ENCODE results near the gene PSMD6. TPM values are rescaled to one million over a fixed set of nuclear protein-coding genes. Genes with fewer than 3 reads are reported as not detected.
A peak's percentile ranks its signal among the peaks of the same experiment; 100 is the strongest.

Gene PSMD6
- total and polyA plus RNA-seq, 3 experiments from 2014 or later = 117 to 136 (median 134) TPM

DNA sequence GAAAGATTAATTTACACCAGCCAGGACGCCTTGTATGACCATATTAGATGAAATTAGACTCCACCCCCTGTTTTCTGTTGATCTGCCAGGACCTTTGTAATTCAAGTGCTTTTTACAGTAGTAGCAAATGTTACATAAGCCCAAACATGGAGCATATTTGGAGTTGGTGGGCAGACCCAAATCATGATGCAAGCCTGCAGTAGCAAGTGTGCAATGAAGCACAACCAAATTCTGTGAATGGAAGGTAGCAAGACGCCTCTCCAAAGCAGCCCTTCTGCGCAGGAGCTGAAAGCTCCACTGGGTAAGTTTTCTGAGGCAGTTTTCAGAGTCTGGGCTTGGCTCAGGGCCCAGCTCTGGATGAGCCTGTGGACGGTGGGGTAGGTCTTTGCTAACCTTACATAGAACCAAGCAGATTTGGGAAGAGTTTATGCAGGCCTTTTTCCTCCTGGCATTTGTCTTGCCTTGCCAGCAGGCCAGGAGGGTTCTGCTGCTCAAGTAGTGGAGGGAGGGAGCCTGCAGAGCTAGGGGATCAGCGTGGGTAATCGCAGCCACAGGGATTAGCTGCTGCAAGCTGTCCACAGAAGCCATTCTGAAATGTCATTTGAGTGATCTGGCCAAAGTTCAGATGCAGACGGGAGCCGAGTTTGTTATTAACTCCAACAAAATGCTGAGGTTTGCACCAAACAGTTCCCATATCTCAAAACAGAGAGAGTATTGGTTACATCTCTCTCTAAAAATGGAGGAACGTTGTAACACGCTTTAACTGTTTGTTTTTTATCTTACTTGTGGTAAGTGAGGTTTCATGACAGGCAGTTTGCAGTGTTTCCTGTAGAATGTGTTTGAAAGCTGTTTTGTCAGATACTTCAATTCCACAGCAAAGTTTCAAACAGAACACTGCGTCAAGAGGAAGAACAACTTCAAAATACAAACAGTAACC is 55.4 kb downstream of the PSMD6 start:
- peaks cover 0 to 39% (median 0%) of the 10 kb centered on the region in 3 donors for H3K36me3 Mint-ChIP-seq
- no peaks in the 10 kb centered on the region for H3K9me3 ChIP-seq (ENCODE audit: low read length)
- H3K4me1 ChIP-seq (ENCODE audit: insufficient read depth, low read length) = peaks cover 62% of the 10 kb centered on the region
- peak overlapping the region; percentile 98 for H3K4me3 ChIP-seq (ENCODE audit: low read length)
- H3K9me3 Mint-ChIP-seq = no peaks in the 10 kb centered on the region
- peak overlapping the region; percentile 75 for H3K27ac ChIP-seq (ENCODE audit: low read depth, low read length)
- peaks cover 58 to 97% (median 91%) of the 10 kb centered on the region in 3 donors for H3K4me1 Mint-ChIP-seq
- no peaks in the 10 kb centered on the region for H3K27me3 ChIP-seq (ENCODE audit: insufficient read depth, low read length, poor library complexity, severe bottlenecking)
- peak overlapping the region; percentile 88 to 99 (median 90) for H3K4me3 Mint-ChIP-seq
- peak; percentile 14 to 89 (median 63) for DNase-seq
- no peaks in the 10 kb centered on the region for H3K27me3 Mint-ChIP-seq
- POLR2A ChIA-PET = interaction anchor here (0.9 to 2.9 kb wide), 6 partner anchors 12 to 56 kb away, joined by 4 to 34 read pairs (median 7); partner anchors contain the start of gene SCAANT1
- no peaks in the 10 kb centered on the region for H3K36me3 ChIP-seq (ENCODE audit: insufficient read depth, low read length)
- CTCF ChIA-PET = interaction anchor here (1.1 to 10.1 kb wide), 7 partner anchors 10 to 56 kb away, joined by 3 to 142 read pairs (median 5); partner anchors contain the start of gene PSMD6
- peak overlapping the region; percentile 81 to 98 (median 94) for H3K27ac Mint-ChIP-seq

DNA sequence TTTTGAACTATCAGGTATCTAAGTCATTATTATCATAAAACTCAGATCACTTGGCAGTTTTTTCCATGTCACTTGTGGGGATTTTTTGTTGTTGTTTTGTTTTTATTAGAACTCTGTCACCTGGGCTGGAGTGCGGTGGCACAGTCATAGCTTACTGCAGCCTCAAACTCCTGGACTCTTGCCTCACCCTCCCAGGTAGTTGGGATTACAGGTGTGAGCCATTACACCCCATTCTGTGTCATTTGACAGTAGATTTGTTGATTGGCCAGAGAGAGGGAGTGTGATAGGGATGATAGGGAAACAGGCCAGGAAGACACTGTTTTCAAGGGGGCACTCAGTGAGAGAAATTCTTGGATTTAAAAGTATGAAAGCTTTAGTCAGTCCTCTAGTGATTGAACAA is 56.4 kb downstream of the PSMD6 start:
- H3K4me3 Mint-ChIP-seq = peak overlapping the region; percentile 65 to 94 (median 88)
- no peaks in the 10 kb centered on the region for H3K27me3 Mint-ChIP-seq
- no peak for DNase-seq
- no peaks in the 10 kb centered on the region for H3K27me3 ChIP-seq (ENCODE audit: insufficient read depth, low read length, poor library complexity, severe bottlenecking)
- H3K9me3 Mint-ChIP-seq = no peaks in the 10 kb centered on the region
- no peaks in the 10 kb centered on the region for H3K9me3 ChIP-seq (ENCODE audit: low read length)
- CTCF ChIA-PET = interaction anchor here (1.5 to 10.1 kb wide), 5 partner anchors 10 to 56 kb away, joined by 3 to 142 read pairs (median 42); partner anchors contain the start of gene PSMD6
- H3K4me3 ChIP-seq (ENCODE audit: low read length) = peak overlapping the region; percentile 98
- H3K4me1 ChIP-seq (ENCODE audit: insufficient read depth, low read length) = peaks cover 51% of the 10 kb centered on the region
- H3K36me3 Mint-ChIP-seq = peaks cover 0 to 31% (median 0%) of the 10 kb centered on the region in 3 donors
- peak overlapping the region; percentile 85 to 98 (median 94) for H3K27ac Mint-ChIP-seq
- POLR2A ChIA-PET = interaction anchor here (1.3 to 2.9 kb wide), 2 partner anchors 13 to 24 kb away, joined by 5 to 34 read pairs; no protein-coding TSS in a partner anchor
- H3K27ac ChIP-seq (ENCODE audit: low read depth, low read length) = no peak overlapping the region
- no peaks in the 10 kb centered on the region for H3K36me3 ChIP-seq (ENCODE audit: insufficient read depth, low read length)
- H3K4me1 Mint-ChIP-seq = peaks cover 51 to 92% (median 85%) of the 10 kb centered on the region in 3 donors

DNA sequence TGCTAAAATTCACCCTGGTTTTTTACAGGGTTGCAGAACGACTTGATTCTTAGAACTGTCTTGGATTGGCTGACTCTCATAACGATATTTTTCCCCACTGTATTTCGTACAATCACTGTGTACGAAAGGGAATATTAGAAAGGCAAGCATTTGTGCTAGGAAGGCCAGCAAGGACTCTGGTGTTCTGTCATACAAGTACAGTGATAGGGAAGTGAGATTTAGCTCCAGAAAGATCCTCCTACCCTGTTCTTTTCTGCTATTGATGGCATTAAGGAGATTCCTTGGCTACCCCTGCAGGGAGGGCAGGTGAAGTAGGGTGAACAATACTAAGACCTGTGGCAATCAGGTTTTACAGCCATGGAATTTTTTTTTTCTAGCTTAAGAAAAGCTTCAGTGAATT is 57.3 kb downstream of the PSMD6 start:
- H3K4me3 Mint-ChIP-seq = no peak overlapping the region
- DNase-seq = no peak
- Histone ChIP-seq H3K36me3 (ENCODE audit: insufficient read depth, low read length) (no peaks in the 10 kb centered on the region), H3K9me3 (ENCODE audit: low read length) (no peaks in the 10 kb centered on the region), H3K4me3 (ENCODE audit: low read length) (no peak overlapping the region), H3K4me1 (ENCODE audit: insufficient read depth, low read length) (peaks cover 44% of the 10 kb centered on the region), H3K27ac (ENCODE audit: low read depth, low read length) (no peak overlapping the region), H3K27me3 (ENCODE audit: insufficient read depth, low read length, poor library complexity, severe bottlenecking) (no peaks in the 10 kb centered on the region)
- no peaks in the 10 kb centered on the region for H3K9me3 Mint-ChIP-seq
- peaks cover 0 to 27% (median 0%) of the 10 kb centered on the region in 3 donors for H3K36me3 Mint-ChIP-seq
- POLR2A ChIA-PET = interaction anchor here (0.7 kb wide), 1 partner anchor 54 kb away, joined by 3 read pairs; the partner anchor contains the start of gene SCAANT1
- peak overlapping the region; percentile 57 to 98 (median 94) for H3K27ac Mint-ChIP-seq
- CTCF ChIA-PET = interaction anchor here (1.5 to 10.1 kb wide), 4 partner anchors 9 to 57 kb away, joined by 3 to 142 read pairs (median 77); partner anchors contain the start of gene PSMD6
- no peaks in the 10 kb centered on the region for H3K27me3 Mint-ChIP-seq
- H3K4me1 Mint-ChIP-seq = peaks cover 46 to 86% (median 81%) of the 10 kb centered on the region in 3 donors

- POLR2A ChIA-PET = interaction anchor here (0.6 to 0.8 kb wide), 2 partner anchors 24 to 31 kb away, joined by 3 read pairs; no protein-coding TSS in a partner anchor
- Histone ChIP-seq H3K36me3 (ENCODE audit: insufficient read depth, low read length) (no peaks in the 10 kb centered on the region), H3K9me3 (ENCODE audit: low read length) (no peaks in the 10 kb centered on the region), H3K4me3 (ENCODE audit: low read length) (no peak overlapping the region), H3K27me3 (ENCODE audit: insufficient read depth, low read length, poor library complexity, severe bottlenecking) (no peaks in the 10 kb centered on the region), H3K27ac (ENCODE audit: low read depth, low read length) (no peak overlapping the region), H3K4me1 (ENCODE audit: insufficient read depth, low read length) (peaks cover 32% of the 10 kb centered on the region)
- CTCF ChIA-PET = interaction anchor here (1.2 to 10.1 kb wide), 6 partner anchors 8 to 58 kb away, joined by 3 to 142 read pairs (median 23); partner anchors contain the start of gene PSMD6
- H3K27me3 Mint-ChIP-seq = no peaks in the 10 kb centered on the region
- no peak overlapping the region for H3K4me3 Mint-ChIP-seq
- H3K4me1 Mint-ChIP-seq = peaks cover 42 to 83% (median 78%) of the 10 kb centered on the region in 3 donors
- peaks cover 0 to 23% (median 0%) of the 10 kb centered on the region in 3 donors for H3K36me3 Mint-ChIP-seq
- H3K27ac Mint-ChIP-seq = peak overlapping the region in 5 of 8 donors; percentile 12 to 98 (median 55)
- no peaks in the 10 kb centered on the region for H3K9me3 Mint-ChIP-seq
- DNase-seq = no peak
Observed at GRCh38 chr3:63964681-63965485, 58.4 kb downstream of the PSMD6 start.

GRCh38 chr3:63963496-63963895 is 59.8 kb downstream of the PSMD6 start:
- Histone ChIP-seq H3K4me3 (ENCODE audit: low read length) (no peak overlapping the region), H3K9me3 (ENCODE audit: low read length) (no peaks in the 10 kb centered on the region), H3K36me3 (ENCODE audit: insufficient read depth, low read length) (no peaks in the 10 kb centered on the region), H3K27me3 (ENCODE audit: insufficient read depth, low read length, poor library complexity, severe bottlenecking) (no peaks in the 10 kb centered on the region), H3K27ac (ENCODE audit: low read depth, low read length) (no peak overlapping the region), H3K4me1 (ENCODE audit: insufficient read depth, low read length) (peaks cover 24% of the 10 kb centered on the region)
- H3K27me3 Mint-ChIP-seq = no peaks in the 10 kb centered on the region
- peaks cover 0 to 11% (median 0%) of the 10 kb centered on the region in 3 donors for H3K36me3 Mint-ChIP-seq
- H3K9me3 Mint-ChIP-seq = no peaks in the 10 kb centered on the region
- peak overlapping the region in 3 of 8 donors; percentile 17 to 70 (median 25) for H3K27ac Mint-ChIP-seq
- no peak for DNase-seq
- ChIA-PET POLR2A (interaction anchor here (0.7 to 1.3 kb wide), 3 partner anchors 8 to 54 kb away, joined by 3 to 4 read pairs (median 3); no protein-coding TSS in a partner anchor), CTCF (interaction anchor here (1.7 to 10.1 kb wide), 5 partner anchors 9 to 60 kb away, joined by 3 to 142 read pairs (median 42); partner anchors contain the start of gene PSMD6)
- no peak overlapping the region for H3K4me3 Mint-ChIP-seq
- peaks cover 39 to 79% (median 75%) of the 10 kb centered on the region in 3 donors for H3K4me1 Mint-ChIP-seq

- Histone ChIP-seq H3K36me3 (ENCODE audit: insufficient read depth, low read length) (no peaks in the 10 kb centered on the region), H3K9me3 (ENCODE audit: low read length) (no peaks in the 10 kb centered on the region), H3K4me1 (ENCODE audit: insufficient read depth, low read length) (peaks cover 16% of the 10 kb centered on the region), H3K27ac (ENCODE audit: low read depth, low read length) (no peak overlapping the region), H3K4me3 (ENCODE audit: low read length) (no peak overlapping the region), H3K27me3 (ENCODE audit: insufficient read depth, low read length, poor library complexity, severe bottlenecking) (no peaks in the 10 kb centered on the region)
- Mint-ChIP-seq H3K4me1 (peaks cover 36 to 77% (median 77%) of the 10 kb centered on the region in 3 donors), H3K36me3 (peaks cover 0 to 5% (median 0%) of the 10 kb centered on the region in 3 donors), H3K27ac (peak overlapping the region in 3 of 8 donors; percentile 55 to 70 (median 65)), H3K4me3 (no peak overlapping the region), H3K9me3 (no peaks in the 10 kb centered on the region), H3K27me3 (no peaks in the 10 kb centered on the region)
- peak in 2 of 5 donors; percentile 58 to 62 for DNase-seq
- POLR2A ChIA-PET = no interaction called here
- CTCF ChIA-PET = interaction anchor here (0.9 to 10.1 kb wide), 14 partner anchors 11 to 65 kb away, joined by 3 to 142 read pairs (median 7); partner anchors contain the start of gene PSMD6
Observed at GRCh38 chr3:63961891-63962290, 61.4 kb downstream of the PSMD6 start.

All from CD8-positive, alpha-beta memory T cell (primary cell).